Osteocyte (in vitro differentiated cells): ENCODE measurements around the gene ARHGEF7. TPM values are rescaled to one million over a fixed set of nuclear protein-coding genes. Genes with fewer than 3 reads are reported as not detected.

ENCODE experiments used
- DNase-seq: peaks from one replicate; pipeline ENCODE4 v3.0.0; 2021; ENCODE audit warnings: mixed read lengths; ENCODE audit not compliant: unreplicated experiment; ENCODE audit errors: extremely low spot score
- H3K27ac Mint-ChIP-seq: one replicate; pipeline ENCODE4 v1.8.0; 2021; ENCODE audit warnings: mild to moderate bottlenecking, mixed read lengths; ENCODE audit not compliant: unreplicated experiment
- H3K27me3 Mint-ChIP-seq: one replicate; pipeline ENCODE4 v1.8.0; 2021; ENCODE audit warnings: mixed read lengths; ENCODE audit not compliant: unreplicated experiment
- H3K36me3 Mint-ChIP-seq: one replicate; pipeline ENCODE4 v1.8.0; 2021; ENCODE audit warnings: mixed read lengths; ENCODE audit not compliant: unreplicated experiment
- H3K4me1 Mint-ChIP-seq: one replicate; pipeline ENCODE4 v1.8.0; 2021; ENCODE audit warnings: mixed read lengths; ENCODE audit not compliant: unreplicated experiment
- H3K4me3 Mint-ChIP-seq: one replicate; pipeline ENCODE4 v1.8.0; 2021; ENCODE audit warnings: mild to moderate bottlenecking, moderate library complexity, mixed read lengths; ENCODE audit not compliant: unreplicated experiment
- H3K9me3 Mint-ChIP-seq: one replicate; pipeline ENCODE4 v1.8.0; 2021; ENCODE audit warnings: mixed read lengths; ENCODE audit not compliant: unreplicated experiment
- CTCF ChIP-seq: fragments of 200-600 bp; sonication (generic); IDR thresholded peaks from 2 replicates; pipeline ENCODE4 v1.5.0; 2021; ENCODE audit warnings: antibody characterized with exemption, mild to moderate bottlenecking, moderate library complexity
- total RNA-seq: library from RNA; stranded (reverse); gene quantifications from 2 replicates; pipeline ENCODE4 v1.2.1, GENCODE V29; 2021

Gene ARHGEF7
- total RNA-seq, 1 donor from 2014 or later, result 125 TPM

- peaks cover 19% of the 10 kb centered on the region for H3K4me1 Mint-ChIP-seq
Measured at GRCh38 chr13:111286162-111286561, 171.1 kb downstream of the ARHGEF7 start.

GRCh38 chr13:111286749-111287148 lies 171.6 kb downstream of the ARHGEF7 start:
- Mint-ChIP-seq H3K36me3 (peaks cover 61% of the 10 kb centered on the region), H3K9me3 (no peaks in the 10 kb centered on the region)

More at GRCh38 chr13:111286162-111286561, 171.1 kb downstream of the ARHGEF7 start:
- Mint-ChIP-seq H3K9me3 (no peaks in the 10 kb centered on the region), H3K27me3 (no peaks in the 10 kb centered on the region), H3K4me3 (no peak overlapping the region), H3K36me3 (peaks cover 61% of the 10 kb centered on the region), H3K27ac (no peak overlapping the region)
- DNase-seq, result no peak
- no peak for TF ChIP-seq CTCF

GRCh38 chr13:111287201-111287600 lies 172.1 kb downstream of the ARHGEF7 start:
- Mint-ChIP-seq H3K36me3 (peaks cover 65% of the 10 kb centered on the region), H3K4me1 (peaks cover 9% of the 10 kb centered on the region), H3K4me3 (no peak overlapping the region), H3K27ac (no peak overlapping the region), H3K27me3 (no peaks in the 10 kb centered on the region), H3K9me3 (no peaks in the 10 kb centered on the region)
- TF ChIP-seq CTCF, result no peak
- DNase-seq, result no peak

More at GRCh38 chr13:111286749-111287148, 171.6 kb downstream of the ARHGEF7 start:
- no peak for TF ChIP-seq CTCF
- no peak for DNase-seq
- Mint-ChIP-seq H3K4me1 (peaks cover 14% of the 10 kb centered on the region), H3K27me3 (no peaks in the 10 kb centered on the region), H3K4me3 (no peak overlapping the region), H3K27ac (no peak overlapping the region)

GRCh38 chr13:111288276-111288675 lies 173.2 kb downstream of the ARHGEF7 start:
- peaks cover 64% of the 10 kb centered on the region for H3K36me3 Mint-ChIP-seq
- no peaks in the 10 kb centered on the region for H3K27me3 Mint-ChIP-seq
- no peak overlapping the region for H3K4me3 Mint-ChIP-seq
- no peak for TF ChIP-seq CTCF
- no peak for DNase-seq
- H3K27ac Mint-ChIP-seq, result no peak overlapping the region
- H3K9me3 Mint-ChIP-seq, result no peaks in the 10 kb centered on the region
- H3K4me1 Mint-ChIP-seq, result peaks cover 3% of the 10 kb centered on the region

- no peaks in the 10 kb centered on the region for H3K4me1 Mint-ChIP-seq
- H3K27me3 Mint-ChIP-seq, result no peaks in the 10 kb centered on the region
- no peak overlapping the region for H3K4me3 Mint-ChIP-seq
- H3K36me3 Mint-ChIP-seq, result peaks cover 64% of the 10 kb centered on the region
- no peaks in the 10 kb centered on the region for H3K9me3 Mint-ChIP-seq
- H3K27ac Mint-ChIP-seq, result no peak overlapping the region
- DNase-seq, result no peak
- TF ChIP-seq CTCF, result no peak
Measured at GRCh38 chr13:111289251-111289650, 174.1 kb downstream of the ARHGEF7 start.
